Measurements from ENCODE around the gene AGTPBP1.
"Not testable (repeated sequence)": the region's sequence is repeated elsewhere in the genome, so short reads cannot be mapped to it uniquely, and the experiment has no call there.

The AGTPBP1 gene, protein sequence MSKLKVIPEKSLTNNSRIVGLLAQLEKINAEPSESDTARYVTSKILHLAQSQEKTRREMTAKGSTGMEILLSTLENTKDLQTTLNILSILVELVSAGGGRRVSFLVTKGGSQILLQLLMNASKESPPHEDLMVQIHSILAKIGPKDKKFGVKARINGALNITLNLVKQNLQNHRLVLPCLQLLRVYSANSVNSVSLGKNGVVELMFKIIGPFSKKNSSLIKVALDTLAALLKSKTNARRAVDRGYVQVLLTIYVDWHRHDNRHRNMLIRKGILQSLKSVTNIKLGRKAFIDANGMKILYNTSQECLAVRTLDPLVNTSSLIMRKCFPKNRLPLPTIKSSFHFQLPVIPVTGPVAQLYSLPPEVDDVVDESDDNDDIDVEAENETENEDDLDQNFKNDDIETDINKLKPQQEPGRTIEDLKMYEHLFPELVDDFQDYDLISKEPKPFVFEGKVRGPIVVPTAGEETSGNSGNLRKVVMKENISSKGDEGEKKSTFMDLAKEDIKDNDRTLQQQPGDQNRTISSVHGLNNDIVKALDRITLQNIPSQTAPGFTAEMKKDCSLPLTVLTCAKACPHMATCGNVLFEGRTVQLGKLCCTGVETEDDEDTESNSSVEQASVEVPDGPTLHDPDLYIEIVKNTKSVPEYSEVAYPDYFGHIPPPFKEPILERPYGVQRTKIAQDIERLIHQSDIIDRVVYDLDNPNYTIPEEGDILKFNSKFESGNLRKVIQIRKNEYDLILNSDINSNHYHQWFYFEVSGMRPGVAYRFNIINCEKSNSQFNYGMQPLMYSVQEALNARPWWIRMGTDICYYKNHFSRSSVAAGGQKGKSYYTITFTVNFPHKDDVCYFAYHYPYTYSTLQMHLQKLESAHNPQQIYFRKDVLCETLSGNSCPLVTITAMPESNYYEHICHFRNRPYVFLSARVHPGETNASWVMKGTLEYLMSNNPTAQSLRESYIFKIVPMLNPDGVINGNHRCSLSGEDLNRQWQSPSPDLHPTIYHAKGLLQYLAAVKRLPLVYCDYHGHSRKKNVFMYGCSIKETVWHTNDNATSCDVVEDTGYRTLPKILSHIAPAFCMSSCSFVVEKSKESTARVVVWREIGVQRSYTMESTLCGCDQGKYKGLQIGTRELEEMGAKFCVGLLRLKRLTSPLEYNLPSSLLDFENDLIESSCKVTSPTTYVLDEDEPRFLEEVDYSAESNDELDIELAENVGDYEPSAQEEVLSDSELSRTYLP

DNA sequence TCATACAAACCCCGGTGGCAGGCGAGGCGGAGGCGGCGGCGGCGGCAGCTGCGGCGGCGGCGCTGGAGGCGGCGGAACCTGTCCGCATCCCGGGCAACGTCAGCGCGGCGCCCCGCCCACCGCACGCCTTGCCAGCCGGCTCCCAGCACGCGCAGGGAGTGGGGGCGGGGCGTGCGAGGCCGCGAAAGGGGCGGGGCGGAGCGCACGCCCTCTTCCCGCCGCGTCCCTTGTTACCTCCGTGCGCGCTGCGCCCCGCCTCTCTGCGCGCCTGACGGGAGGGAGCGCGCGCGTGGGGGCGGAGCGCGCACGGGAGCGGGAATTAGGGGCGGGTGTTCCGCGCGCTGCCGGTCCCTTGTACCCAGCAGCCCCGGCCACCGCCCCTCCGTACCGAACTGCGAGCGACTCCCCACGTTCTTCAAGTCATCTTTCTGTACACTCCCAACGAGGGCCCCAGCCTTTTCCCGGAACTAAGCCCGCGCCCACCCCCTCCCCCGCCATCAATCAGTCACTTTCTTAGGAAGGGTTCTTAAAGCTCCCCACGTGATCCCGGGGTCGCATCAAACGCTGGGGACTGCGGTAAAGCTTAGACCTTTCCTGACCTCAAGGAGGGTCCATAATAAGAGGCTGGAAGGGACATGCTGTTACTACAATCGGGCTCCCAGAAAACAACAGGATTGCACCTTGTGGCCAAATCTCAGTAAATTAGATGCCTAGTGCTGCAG lies at the start of gene AGTPBP1:
Gene AGTPBP1, minus strand, starts transcription at position 80 of the 722 bp plus-strand sequence. CDS start 29,421 bp downstream, outside the sequence.
- Histone ChIP-seq H3K9me3 (no peaks in the 10 kb centered on the region), H3K36me3 (no peaks in the 10 kb centered on the region), H3K27me3 (peaks cover 16% of the 10 kb centered on the region), H3K4me1 (ENCODE audit: control insufficient read depth in 1 of 2, insufficient read depth in 1 of 2, low read depth in 1 of 2, low read length in 1 of 2) (peaks cover 48 to 51% of the 10 kb centered on the region in 2 experiments), H3K27ac (peak within 1 kb of the TSS; percentile 92), H3K4me3 (ENCODE audit: low read depth in 1 of 2, low read length in 1 of 2) (peak within 1 kb of the TSS; percentile 85 to 100)
- TF ChIP-seq, protein P1, sequence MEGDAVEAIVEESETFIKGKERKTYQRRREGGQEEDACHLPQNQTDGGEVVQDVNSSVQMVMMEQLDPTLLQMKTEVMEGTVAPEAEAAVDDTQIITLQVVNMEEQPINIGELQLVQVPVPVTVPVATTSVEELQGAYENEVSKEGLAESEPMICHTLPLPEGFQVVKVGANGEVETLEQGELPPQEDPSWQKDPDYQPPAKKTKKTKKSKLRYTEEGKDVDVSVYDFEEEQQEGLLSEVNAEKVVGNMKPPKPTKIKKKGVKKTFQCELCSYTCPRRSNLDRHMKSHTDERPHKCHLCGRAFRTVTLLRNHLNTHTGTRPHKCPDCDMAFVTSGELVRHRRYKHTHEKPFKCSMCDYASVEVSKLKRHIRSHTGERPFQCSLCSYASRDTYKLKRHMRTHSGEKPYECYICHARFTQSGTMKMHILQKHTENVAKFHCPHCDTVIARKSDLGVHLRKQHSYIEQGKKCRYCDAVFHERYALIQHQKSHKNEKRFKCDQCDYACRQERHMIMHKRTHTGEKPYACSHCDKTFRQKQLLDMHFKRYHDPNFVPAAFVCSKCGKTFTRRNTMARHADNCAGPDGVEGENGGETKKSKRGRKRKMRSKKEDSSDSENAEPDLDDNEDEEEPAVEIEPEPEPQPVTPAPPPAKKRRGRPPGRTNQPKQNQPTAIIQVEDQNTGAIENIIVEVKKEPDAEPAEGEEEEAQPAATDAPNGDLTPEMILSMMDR (IDR thresholded peaks at IDR 0.05), result peak; percentile 33

- H3K9me3 ChIP-seq; H3K27ac ChIP-seq; H3K36me3 ChIP-seq; H3K4me3 ChIP-seq (ENCODE audit: low read depth in 1 of 2, low read length in 1 of 2); H3K4me1 ChIP-seq (ENCODE audit: control insufficient read depth in 1 of 2, insufficient read depth in 1 of 2, low read depth in 1 of 2, low read length in 1 of 2); H3K27me3 ChIP-seq: not testable (repeated sequence)
- TF ChIP-seq, protein P1 (IDR thresholded peaks at IDR 0.05), result peak; percentile 10
Observed at GRCh38 chr9:85786116-85786515, 44.4 kb upstream of the AGTPBP1 start.

- H3K27ac ChIP-seq; H3K36me3 ChIP-seq; H3K4me3 ChIP-seq (ENCODE audit: low read depth in 1 of 2, low read length in 1 of 2); H3K4me1 ChIP-seq (ENCODE audit: control insufficient read depth in 1 of 2, insufficient read depth in 1 of 2, low read depth in 1 of 2, low read length in 1 of 2); H3K9me3 ChIP-seq; H3K27me3 ChIP-seq: not testable (repeated sequence)
Observed at GRCh38 chr9:85773844-85774243, 32.1 kb upstream of the AGTPBP1 start.

GRCh38 chr9:85761802-85762201 lies 20.0 kb upstream of the AGTPBP1 start:
- not testable (repeated sequence) for H3K27me3 ChIP-seq; H3K27ac ChIP-seq; H3K9me3 ChIP-seq; H3K4me1 ChIP-seq (ENCODE audit: control insufficient read depth in 1 of 2, insufficient read depth in 1 of 2, low read depth in 1 of 2, low read length in 1 of 2); H3K36me3 ChIP-seq; H3K4me3 ChIP-seq (ENCODE audit: low read depth in 1 of 2, low read length in 1 of 2)

- not testable (repeated sequence) for H3K9me3 ChIP-seq; H3K36me3 ChIP-seq; H3K4me1 ChIP-seq (ENCODE audit: control insufficient read depth in 1 of 2, insufficient read depth in 1 of 2, low read depth in 1 of 2, low read length in 1 of 2); H3K4me3 ChIP-seq (ENCODE audit: low read depth in 1 of 2, low read length in 1 of 2); H3K27ac ChIP-seq
- H3K27me3 ChIP-seq, result peaks cover 10% of the 10 kb centered on the region
Observed at GRCh38 chr9:85757716-85758115, 16.0 kb upstream of the AGTPBP1 start.

DNA sequence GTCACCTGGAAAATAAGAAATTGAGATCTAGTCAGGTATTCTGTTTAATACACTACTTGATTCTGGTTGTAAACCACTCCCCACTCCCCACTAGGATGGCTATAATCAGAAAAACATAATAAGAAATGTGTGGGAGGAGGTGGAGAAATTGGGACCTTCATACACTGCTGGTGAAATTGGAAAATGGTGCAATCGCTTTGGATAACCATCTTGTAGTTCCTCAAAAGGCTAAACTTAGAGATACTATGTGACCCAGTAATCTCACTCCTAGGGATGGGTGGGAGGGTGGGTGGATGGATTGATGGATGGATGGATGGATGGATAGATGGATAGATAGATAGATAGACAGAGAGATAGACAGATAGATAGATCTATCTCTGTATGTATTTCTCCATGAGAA lies 14.5 kb upstream of the AGTPBP1 start:
- H3K4me1 ChIP-seq (ENCODE audit: control insufficient read depth in 1 of 2, insufficient read depth in 1 of 2, low read depth in 1 of 2, low read length in 1 of 2); H3K9me3 ChIP-seq; H3K27ac ChIP-seq; H3K4me3 ChIP-seq (ENCODE audit: low read depth in 1 of 2, low read length in 1 of 2); H3K36me3 ChIP-seq: not testable (repeated sequence)
- H3K27me3 ChIP-seq, result peaks cover 14% of the 10 kb centered on the region

DNA sequence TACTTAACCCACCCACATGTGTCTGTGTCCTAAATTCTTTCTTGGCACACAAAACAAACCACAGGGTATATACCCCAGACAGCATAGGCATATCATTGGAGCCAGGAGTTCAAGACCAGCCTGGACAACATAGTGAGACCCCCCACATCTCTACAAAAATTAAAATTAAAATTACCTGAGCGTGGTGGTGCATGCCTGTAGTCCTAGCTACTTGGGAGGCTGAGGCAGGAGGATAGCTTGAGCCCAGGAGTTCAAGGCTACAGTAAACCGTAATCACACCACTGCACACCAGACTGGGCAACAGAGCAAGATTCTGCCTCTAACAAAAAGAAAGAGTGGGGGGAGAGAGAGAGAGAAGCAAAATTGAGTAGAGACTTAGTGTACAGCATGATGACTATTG lies 4.6 kb upstream of the AGTPBP1 start:
- TF ChIP-seq, protein P1 (IDR thresholded peaks at IDR 0.05), result no peak
- Histone ChIP-seq H3K27ac (no peak overlapping the region), H3K27me3 (peaks cover 16% of the 10 kb centered on the region), H3K4me3 (ENCODE audit: low read depth in 1 of 2, low read length in 1 of 2) (no peak overlapping the region), H3K9me3 (no peaks in the 10 kb centered on the region), H3K36me3 (no peaks in the 10 kb centered on the region), H3K4me1 (ENCODE audit: control insufficient read depth in 1 of 2, insufficient read depth in 1 of 2, low read depth in 1 of 2, low read length in 1 of 2) (peaks cover 16% of the 10 kb centered on the region in 2 experiments)
